Measurements from ENCODE around the gene PCDHB10. TPM values are rescaled to one million over a fixed set of nuclear protein-coding genes. Genes with fewer than 3 reads are reported as not detected.
"Not testable (repeated sequence)": the region's sequence is repeated elsewhere in the genome, so short reads cannot be mapped to it uniquely, and the experiment has no call there.

PCDHB10 gene
- total and polyA plus RNA-seq, 2 donors from 2014 or later = 0.73 to 2.3 TPM

GRCh38 chr5:141189131-141189530, 3.0 kb upstream of the PCDHB10 start:
- peaks cover 0 to 18% (median 6%) of the 10 kb centered on the region in 3 donors for H3K9me3 ChIP-seq (ENCODE audit: control insufficient read depth in 2 of 3, insufficient read depth in 1 of 3, low read length in 3 of 3)
- intact Hi-C loops (cut with DNase I); H3K27me3 ChIP-seq (ENCODE audit: control insufficient read depth, insufficient read depth, low read length); H3K4me3 ChIP-seq (ENCODE audit: low read length in 3 of 3); H3K36me3 ChIP-seq (ENCODE audit: control insufficient read depth in 2 of 3, insufficient read depth in 3 of 3, low read length in 3 of 3); H3K9ac ChIP-seq (ENCODE audit: low read length in 3 of 3); FAIRE-seq; DNase-seq; H3K27ac ChIP-seq (ENCODE audit: low read depth in 2 of 2, low read length in 2 of 2); H3K4me1 ChIP-seq (ENCODE audit: control insufficient read depth in 2 of 3, insufficient read depth in 2 of 3, low read depth in 1 of 3, low read length in 3 of 3): not testable (repeated sequence)

GRCh38 chr5:141194332-141194731, 2.2 kb downstream of the PCDHB10 start:
- DNase-seq; H3K4me1 ChIP-seq (ENCODE audit: control insufficient read depth in 2 of 3, insufficient read depth in 2 of 3, low read depth in 1 of 3, low read length in 3 of 3); H3K4me3 ChIP-seq (ENCODE audit: low read length in 3 of 3); H3K27ac ChIP-seq (ENCODE audit: low read depth in 2 of 2, low read length in 2 of 2); H3K27me3 ChIP-seq (ENCODE audit: control insufficient read depth, insufficient read depth, low read length); H3K9ac ChIP-seq (ENCODE audit: low read length in 3 of 3); H3K36me3 ChIP-seq (ENCODE audit: control insufficient read depth in 2 of 3, insufficient read depth in 3 of 3, low read length in 3 of 3); intact Hi-C loops (cut with DNase I); FAIRE-seq: not testable (repeated sequence)
- H3K9me3 ChIP-seq (ENCODE audit: control insufficient read depth in 2 of 3, insufficient read depth in 1 of 3, low read length in 3 of 3) = peaks cover 0 to 39% (median 12%) of the 10 kb centered on the region in 3 donors

GRCh38 chr5:141196363-141196762, 4.2 kb downstream of the PCDHB10 start:
- FAIRE-seq = no peak
- Histone ChIP-seq H3K9me3 (ENCODE audit: control insufficient read depth in 2 of 3, insufficient read depth in 1 of 3, low read length in 3 of 3) (peaks cover 2 to 43% (median 12%) of the 10 kb centered on the region in 3 donors), H3K4me3 (ENCODE audit: low read length in 3 of 3) (no peak overlapping the region)

GRCh38 chr5:141199359-141200235, 7.4 kb downstream of the PCDHB10 start, which contains the start of gene PCDHB11:
Gene PCDHB11, plus strand, starts transcription at chr5:141199627. Its CDS starts 148 bp downstream, at chr5:141199775.
- DNase-seq (peak in 3 of 5 donors; percentile 32 to 45 (median 35)), FAIRE-seq (no peak)
- intact Hi-C loops (cut with DNase I) = no loop called here
- Histone ChIP-seq H3K9me3 (ENCODE audit: control insufficient read depth in 2 of 3, insufficient read depth in 1 of 3, low read length in 3 of 3) (peaks cover 2 to 32% (median 12%) of the 10 kb centered on the region in 3 donors), H3K36me3 (ENCODE audit: control insufficient read depth in 2 of 3, insufficient read depth in 3 of 3, low read length in 3 of 3) (no peaks in the 10 kb centered on the region), H3K27ac (ENCODE audit: low read depth in 2 of 2, low read length in 2 of 2) (no peak within 1 kb of the TSS), H3K4me1 (ENCODE audit: control insufficient read depth in 2 of 3, insufficient read depth in 2 of 3, low read depth in 1 of 3, low read length in 3 of 3) (no peaks in the 10 kb centered on the region), H3K27me3 (ENCODE audit: control insufficient read depth, insufficient read depth, low read length) (no peaks in the 10 kb centered on the region), H3K9ac (ENCODE audit: low read length in 3 of 3) (no peak within 1 kb of the TSS), H3K4me3 (ENCODE audit: low read length in 3 of 3) (peak within 1 kb of the TSS; percentile 16 to 61 (median 51))
- peak; percentile 20 for TF ChIP-seq CTCF (IDR thresholded peaks at IDR 0.05; ENCODE audit: borderline replicate concordance, extremely low read depth, insufficient read depth)

More at GRCh38 chr5:141196363-141196762, 4.2 kb downstream of the PCDHB10 start:
- Histone ChIP-seq H3K4me1 (ENCODE audit: control insufficient read depth in 2 of 3, insufficient read depth in 2 of 3, low read depth in 1 of 3, low read length in 3 of 3) (no peaks in the 10 kb centered on the region), H3K27ac (ENCODE audit: low read depth in 2 of 2, low read length in 2 of 2) (no peak overlapping the region), H3K27me3 (ENCODE audit: control insufficient read depth, insufficient read depth, low read length) (no peaks in the 10 kb centered on the region), H3K9ac (ENCODE audit: low read length in 3 of 3) (no peak overlapping the region), H3K36me3 (ENCODE audit: control insufficient read depth in 2 of 3, insufficient read depth in 3 of 3, low read length in 3 of 3) (no peaks in the 10 kb centered on the region)
- no peak for DNase-seq
- intact Hi-C loops (cut with DNase I) = no loop called here
- no peak for TF ChIP-seq CTCF (IDR thresholded peaks at IDR 0.05; ENCODE audit: borderline replicate concordance, extremely low read depth, insufficient read depth)

- H3K36me3 ChIP-seq (ENCODE audit: control insufficient read depth in 2 of 3, insufficient read depth in 3 of 3, low read length in 3 of 3); FAIRE-seq; H3K9ac ChIP-seq (ENCODE audit: low read length in 3 of 3); H3K27ac ChIP-seq (ENCODE audit: low read depth in 2 of 2, low read length in 2 of 2); H3K4me3 ChIP-seq (ENCODE audit: low read length in 3 of 3); intact Hi-C loops (cut with DNase I); H3K4me1 ChIP-seq (ENCODE audit: control insufficient read depth in 2 of 3, insufficient read depth in 2 of 3, low read depth in 1 of 3, low read length in 3 of 3); H3K27me3 ChIP-seq (ENCODE audit: control insufficient read depth, insufficient read depth, low read length); DNase-seq: not testable (repeated sequence)
- peaks cover 2 to 30% (median 7%) of the 10 kb centered on the region in 3 donors for H3K9me3 ChIP-seq (ENCODE audit: control insufficient read depth in 2 of 3, insufficient read depth in 1 of 3, low read length in 3 of 3)
These were observed 9.0 kb downstream of the PCDHB10 start for GRCh38 chr5:141201126-141201525.

- H3K27me3 ChIP-seq (ENCODE audit: control insufficient read depth, insufficient read depth, low read length); H3K36me3 ChIP-seq (ENCODE audit: control insufficient read depth in 2 of 3, insufficient read depth in 3 of 3, low read length in 3 of 3); FAIRE-seq; H3K4me1 ChIP-seq (ENCODE audit: control insufficient read depth in 2 of 3, insufficient read depth in 2 of 3, low read depth in 1 of 3, low read length in 3 of 3); H3K9ac ChIP-seq (ENCODE audit: low read length in 3 of 3); H3K4me3 ChIP-seq (ENCODE audit: low read length in 3 of 3); intact Hi-C loops (cut with DNase I); DNase-seq; H3K27ac ChIP-seq (ENCODE audit: low read depth in 2 of 2, low read length in 2 of 2): not testable (repeated sequence)
- H3K9me3 ChIP-seq (ENCODE audit: control insufficient read depth in 2 of 3, insufficient read depth in 1 of 3, low read length in 3 of 3) = peaks cover 2 to 27% (median 7%) of the 10 kb centered on the region in 3 donors
These were observed 9.5 kb downstream of the PCDHB10 start for GRCh38 chr5:141201646-141202045.

Measured in kidney (tissue), 14 donors.